ENCODE data around the gene PRODH. TPM values are rescaled to one million over a fixed set of nuclear protein-coding genes. Genes with fewer than 3 reads are reported as not detected.
"Not testable (repeated sequence)": the region's sequence is repeated elsewhere in the genome, so short reads cannot be mapped to it uniquely, and the experiment has no call there.

PRODH gene
- 0.72 and 6.6 TPM in 2 replicates for total RNA-seq (2014; rRNA removed; shearing (Covaris generic))

GRCh38 chr22:18935889-18936529 lies at the start of gene PRODH:
PRODH (minus strand) TSS chr22:18936293; CDS start chr22:18936287, 6 bp downstream.
- no peak for DNase-seq (ENCODE audit: low spot score)

GRCh38 chr22:18985780-18986179 lies 49.7 kb upstream of the PRODH start:
- no peak for DNase-seq (ENCODE audit: low spot score)

GRCh38 chr22:18984564-18984963 lies 48.5 kb upstream of the PRODH start:
- DNase-seq (ENCODE audit: low spot score): no peak

- DNase-seq (ENCODE audit: low spot score): no peak
Measured at GRCh38 chr22:18983120-18983651, 47.1 kb upstream of the PRODH start.

- DNase-seq (ENCODE audit: low spot score): no peak
Measured at GRCh38 chr22:18980829-18981228, 44.7 kb upstream of the PRODH start.

GRCh38 chr22:18979957-18980356 lies 43.9 kb upstream of the PRODH start:
- DNase-seq (ENCODE audit: low spot score): no peak

- no peak for DNase-seq (ENCODE audit: low spot score)
Measured at GRCh38 chr22:18978506-18978905, 42.4 kb upstream of the PRODH start.

- no peak for DNase-seq (ENCODE audit: low spot score)
Measured at GRCh38 chr22:18977824-18978425, 41.8 kb upstream of the PRODH start.

- no peak for DNase-seq (ENCODE audit: low spot score)
Measured at GRCh38 chr22:18976197-18976751, 40.2 kb upstream of the PRODH start.

GRCh38 chr22:18975434-18976196 lies 39.5 kb upstream of the PRODH start:
- no peak for DNase-seq (ENCODE audit: low spot score)

GRCh38 chr22:18974477-18975180 lies 38.5 kb upstream of the PRODH start:
- no peak for DNase-seq (ENCODE audit: low spot score)

GRCh38 chr22:18973264-18974031 lies 37.4 kb upstream of the PRODH start:
- no peak for DNase-seq (ENCODE audit: low spot score)

GRCh38 chr22:18972591-18972990 lies 36.5 kb upstream of the PRODH start:
- DNase-seq (ENCODE audit: low spot score): not testable (repeated sequence)

- not testable (repeated sequence) for DNase-seq (ENCODE audit: low spot score)
Measured at GRCh38 chr22:18972029-18972428, 35.9 kb upstream of the PRODH start.

- no peak for DNase-seq (ENCODE audit: low spot score)
Measured at GRCh38 chr22:18971321-18971751, 35.2 kb upstream of the PRODH start.

- no peak for DNase-seq (ENCODE audit: low spot score)
Measured at GRCh38 chr22:18970948-18971315, 34.8 kb upstream of the PRODH start.

GRCh38 chr22:18970176-18970947 lies 34.3 kb upstream of the PRODH start:
- no peak for DNase-seq (ENCODE audit: low spot score)

- not testable (repeated sequence) for DNase-seq (ENCODE audit: low spot score)
Measured at GRCh38 chr22:18969158-18969942, 33.3 kb upstream of the PRODH start.
